Testis (tissue), 2 donors: ENCODE measurements around the gene LRRC43.

Experiments used
- CTCF ChIP-seq, 3 experiments: fragments of 450-650 bp in 2 of 3; fragments of 200-600 bp in 1 of 3; sonication (generic) in 1 of 3; IDR thresholded peaks; one replicate each; pipeline ENCODE4 v1.5.1; 2016 to 2019; ENCODE audit warnings: antibody characterized with exemption in 3 of 3, mild to moderate bottlenecking in 2 of 3, moderate library complexity in 1 of 3
- POLR2A ChIP-seq: fragments of 450-650 bp; IDR thresholded peaks from one replicate; pipeline ENCODE4 v1.6.1; 2017; ENCODE audit warnings: antibody characterized with exemption, mild to moderate bottlenecking, moderate library complexity

- TF ChIP-seq CTCF (IDR thresholded peaks at IDR 0.05) (no peak), POLR2A (no peak)
Observed at GRCh38 chr12:122171399-122171798, 11.5 kb upstream of the LRRC43 start.
